Activated T-helper 1 cell treated with anti-CD3 and anti-CD28 coated beads, Interleukin-2, amount 50 U/mL, for 16 hours (primary cell): Measurements from ENCODE around the gene CSPG5.

Experiments used
- DNase-seq, 2 donors: peaks; one replicate each; pipeline ENCODE4 v3.0.0-alpha.2; 2020; ENCODE audit warnings: low read depth in 1 of 2, low spot score in 1 of 2

The CSPG5 gene

GRCh38 chr3:47586746-47587145, 8.1 kb upstream of the CSPG5 start:
- DNase-seq = no peak

- no peak for DNase-seq
Observed at GRCh38 chr3:47583320-47584075, 4.8 kb upstream of the CSPG5 start.

- no peak for DNase-seq
Observed at GRCh38 chr3:47581835-47582234, 3.2 kb upstream of the CSPG5 start.

- DNase-seq = no peak
Observed at GRCh38 chr3:47581422-47581821, 2.8 kb upstream of the CSPG5 start.

- DNase-seq = no peak
Observed at GRCh38 chr3:47580481-47580880, 1.8 kb upstream of the CSPG5 start.

GRCh38 chr3:47579875-47580274, 1.2 kb upstream of the CSPG5 start:
- no peak for DNase-seq

DNA sequence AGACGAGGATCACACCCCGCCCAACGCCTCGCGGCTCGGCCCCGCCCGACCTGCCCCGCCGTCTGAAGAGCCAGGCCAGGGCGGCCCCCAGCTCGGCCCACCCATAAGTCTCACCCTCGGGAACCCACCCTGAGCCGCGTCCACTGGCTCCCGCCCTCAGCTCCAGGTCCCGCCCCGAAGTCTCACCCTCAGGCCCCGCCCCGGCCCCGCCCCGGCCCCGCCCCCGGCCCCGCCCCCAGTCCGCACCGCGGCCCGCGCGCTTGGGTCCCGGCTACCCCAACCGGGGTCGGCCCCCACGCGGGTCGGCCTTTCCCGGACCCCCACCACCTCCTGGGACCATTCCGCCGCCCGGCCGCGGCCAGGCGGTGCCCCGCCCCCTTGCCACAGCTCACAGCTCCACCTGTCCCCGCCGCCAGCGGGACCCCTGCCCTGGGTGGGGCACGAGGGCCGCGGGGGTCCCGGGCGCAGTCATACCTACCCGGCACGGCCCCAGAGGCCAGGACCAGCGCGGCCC, 489 bp downstream of the CSPG5 start:
- peak; percentile 6 to 20 for DNase-seq

- peak in 1 of 2 donors; percentile 1 for DNase-seq
Observed at GRCh38 chr3:47577583-47578118, 1.0 kb downstream of the CSPG5 start.

DNA sequence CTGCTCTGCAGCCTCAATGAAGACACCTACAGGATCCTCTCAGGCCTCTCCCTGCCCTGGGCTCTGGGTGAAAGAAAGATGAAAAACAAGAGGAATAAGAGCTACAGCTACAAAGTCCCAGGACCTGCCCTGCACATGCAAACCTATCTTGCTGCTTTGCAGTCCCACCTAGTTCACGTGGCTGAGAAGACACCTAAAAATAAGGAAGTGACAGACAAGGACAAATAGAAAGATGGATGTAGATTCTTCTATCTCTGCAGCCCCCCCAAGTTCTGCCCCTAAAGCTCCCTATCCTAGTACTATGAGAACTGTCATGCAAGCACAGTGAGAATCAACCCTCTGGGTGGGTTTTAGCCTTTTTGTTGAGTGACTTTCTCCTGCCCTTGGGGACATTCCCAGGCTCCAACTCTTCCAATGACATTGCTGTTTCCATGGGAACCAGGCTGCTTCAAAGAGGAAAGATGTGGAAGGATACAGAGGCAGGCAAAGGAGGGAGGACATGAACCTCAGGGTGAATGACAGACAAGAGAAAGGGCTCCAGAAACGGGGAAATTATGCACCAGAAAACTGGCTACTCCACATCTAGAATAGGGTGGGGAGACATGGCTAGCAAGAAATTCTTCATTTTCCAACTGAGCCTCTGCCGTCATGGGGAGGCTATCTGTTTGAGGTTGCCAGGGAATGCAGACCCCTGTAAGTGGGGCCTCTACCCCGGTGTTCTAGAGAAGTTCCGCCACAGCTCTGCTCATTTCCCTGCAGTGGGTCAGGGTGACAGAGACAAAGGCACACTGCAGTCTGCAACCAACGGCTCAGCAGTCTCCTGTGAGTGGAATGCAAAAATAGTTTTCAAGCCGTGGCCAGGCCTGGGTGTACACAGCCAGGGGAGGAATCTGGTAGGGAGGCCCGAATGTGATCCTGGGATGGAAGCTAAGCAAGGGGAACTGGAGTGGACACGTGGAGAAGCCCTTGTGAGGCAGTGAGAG, 5.2 kb downstream of the CSPG5 start:
- no peak for DNase-seq

- no peak for DNase-seq
Observed at GRCh38 chr3:47571391-47572175, 7.1 kb downstream of the CSPG5 start.

GRCh38 chr3:47568901-47569300, 9.8 kb downstream of the CSPG5 start:
- no peak for DNase-seq

DNA sequence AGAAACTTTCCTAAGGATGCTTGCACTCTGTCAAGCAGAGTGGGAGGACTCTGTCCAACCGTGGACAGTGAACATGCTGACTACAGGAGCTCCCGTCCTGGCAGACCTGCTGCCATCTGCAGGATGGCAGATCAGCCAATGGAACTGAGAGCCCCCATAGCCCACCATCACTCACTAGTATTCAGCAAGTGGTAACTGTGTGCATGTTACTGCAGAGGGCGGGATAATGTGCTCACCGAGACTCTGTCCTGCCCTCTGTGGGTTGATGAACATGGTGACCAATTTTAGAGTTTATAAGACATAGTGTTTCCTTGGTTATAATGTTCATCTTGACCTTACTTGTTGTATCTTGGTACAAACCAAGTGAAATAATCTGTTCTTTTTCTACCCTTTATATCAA, 11.5 kb downstream of the CSPG5 start:
- no peak for DNase-seq

- no peak for DNase-seq
Observed at GRCh38 chr3:47566667-47567066, 12.0 kb downstream of the CSPG5 start.

GRCh38 chr3:47565734-47566550, 12.7 kb downstream of the CSPG5 start:
- no peak for DNase-seq

GRCh38 chr3:47556351-47556750, 22.3 kb downstream of the CSPG5 start:
- no peak for DNase-seq

DNA sequence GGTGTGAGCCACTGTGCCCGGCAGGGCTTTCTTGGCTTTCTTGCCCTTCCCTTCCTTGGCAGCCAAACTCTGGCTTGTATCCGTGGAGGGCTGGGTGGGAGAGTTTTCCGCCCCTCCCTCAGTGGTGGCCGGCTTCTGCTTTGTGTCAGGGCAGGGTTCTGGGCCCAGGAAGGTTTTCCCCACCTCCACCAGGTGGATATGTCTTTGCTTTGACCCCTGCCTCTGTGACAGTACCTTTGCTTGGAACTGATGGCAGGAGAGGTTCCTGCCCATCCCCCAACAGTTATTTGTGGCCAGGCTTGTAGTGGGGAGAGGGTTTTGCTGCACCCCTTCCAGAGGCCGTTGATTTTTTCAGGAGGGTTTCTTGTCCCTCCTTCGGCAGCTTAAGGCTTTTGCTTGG, 24.3 kb downstream of the CSPG5 start:
- DNase-seq = no peak

- DNase-seq = no peak
Observed at GRCh38 chr3:47553407-47553806, 25.3 kb downstream of the CSPG5 start.

- DNase-seq = no peak
Observed at GRCh38 chr3:47542471-47543173, 36.0 kb downstream of the CSPG5 start.

GRCh38 chr3:47541583-47542108, 37.0 kb downstream of the CSPG5 start:
- DNase-seq = no peak
